ENCODE data around the gene UBE2L3. TPM values are rescaled to one million over a fixed set of nuclear protein-coding genes. Genes with fewer than 3 reads are reported as not detected.

UBE2L3 gene
- total and polyA plus RNA-seq, 2 of the 13 experiments (the other 11 are each of a cell fraction or from before 2014, with no cell fraction given) = 30.2 to 58.1 TPM

GRCh38 chr22:21657360-21658032 is 90.0 kb downstream of the UBE2L3 start (continued):
- TF ChIP-seq, protein P1, sequence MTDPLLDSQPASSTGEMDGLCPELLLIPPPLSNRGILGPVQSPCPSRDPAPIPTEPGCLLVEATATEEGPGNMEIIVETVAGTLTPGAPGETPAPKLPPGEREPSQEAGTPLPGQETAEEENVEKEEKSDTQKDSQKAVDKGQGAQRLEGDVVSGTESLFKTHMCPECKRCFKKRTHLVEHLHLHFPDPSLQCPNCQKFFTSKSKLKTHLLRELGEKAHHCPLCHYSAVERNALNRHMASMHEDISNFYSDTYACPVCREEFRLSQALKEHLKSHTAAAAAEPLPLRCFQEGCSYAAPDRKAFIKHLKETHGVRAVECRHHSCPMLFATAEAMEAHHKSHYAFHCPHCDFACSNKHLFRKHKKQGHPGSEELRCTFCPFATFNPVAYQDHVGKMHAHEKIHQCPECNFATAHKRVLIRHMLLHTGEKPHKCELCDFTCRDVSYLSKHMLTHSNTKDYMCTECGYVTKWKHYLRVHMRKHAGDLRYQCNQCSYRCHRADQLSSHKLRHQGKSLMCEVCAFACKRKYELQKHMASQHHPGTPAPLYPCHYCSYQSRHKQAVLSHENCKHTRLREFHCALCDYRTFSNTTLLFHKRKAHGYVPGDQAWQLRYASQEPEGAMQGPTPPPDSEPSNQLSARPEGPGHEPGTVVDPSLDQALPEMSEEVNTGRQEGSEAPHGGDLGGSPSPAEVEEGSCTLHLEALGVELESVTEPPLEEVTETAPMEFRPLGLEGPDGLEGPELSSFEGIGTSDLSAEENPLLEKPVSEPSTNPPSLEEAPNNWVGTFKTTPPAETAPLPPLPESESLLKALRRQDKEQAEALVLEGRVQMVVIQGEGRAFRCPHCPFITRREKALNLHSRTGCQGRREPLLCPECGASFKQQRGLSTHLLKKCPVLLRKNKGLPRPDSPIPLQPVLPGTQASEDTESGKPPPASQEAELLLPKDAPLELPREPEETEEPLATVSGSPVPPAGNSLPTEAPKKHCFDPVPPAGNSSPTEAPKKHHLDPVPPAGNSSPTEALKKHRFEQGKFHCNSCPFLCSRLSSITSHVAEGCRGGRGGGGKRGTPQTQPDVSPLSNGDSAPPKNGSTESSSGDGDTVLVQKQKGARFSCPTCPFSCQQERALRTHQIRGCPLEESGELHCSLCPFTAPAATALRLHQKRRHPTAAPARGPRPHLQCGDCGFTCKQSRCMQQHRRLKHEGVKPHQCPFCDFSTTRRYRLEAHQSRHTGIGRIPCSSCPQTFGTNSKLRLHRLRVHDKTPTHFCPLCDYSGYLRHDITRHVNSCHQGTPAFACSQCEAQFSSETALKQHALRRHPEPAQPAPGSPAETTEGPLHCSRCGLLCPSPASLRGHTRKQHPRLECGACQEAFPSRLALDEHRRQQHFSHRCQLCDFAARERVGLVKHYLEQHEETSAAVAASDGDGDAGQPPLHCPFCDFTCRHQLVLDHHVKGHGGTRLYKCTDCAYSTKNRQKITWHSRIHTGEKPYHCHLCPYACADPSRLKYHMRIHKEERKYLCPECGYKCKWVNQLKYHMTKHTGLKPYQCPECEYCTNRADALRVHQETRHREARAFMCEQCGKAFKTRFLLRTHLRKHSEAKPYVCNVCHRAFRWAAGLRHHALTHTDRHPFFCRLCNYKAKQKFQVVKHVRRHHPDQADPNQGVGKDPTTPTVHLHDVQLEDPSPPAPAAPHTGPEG (CRISPR knock-in tag; IDR thresholded peaks at IDR 0.05) = peak; percentile 40; the same call in 1 of the 2 replicates
- no peak for TF ChIP-seq ATRX (CRISPR knock-in tag; IDR thresholded peaks at IDR 0.05; ENCODE audit: borderline replicate concordance)
- TF ChIP-seq HOXA7 (CRISPR knock-in tag; IDR thresholded peaks at IDR 0.05) = no peak
- no peak for TF ChIP-seq ZNF383 (CRISPR knock-in tag; IDR thresholded peaks at IDR 0.05; ENCODE audit: borderline replicate concordance)
- no peak for TF ChIP-seq FOXJ3 (CRISPR knock-in tag; IDR thresholded peaks at IDR 0.05; ENCODE audit: borderline replicate concordance)
- TF ChIP-seq DMAP1 (CRISPR knock-in tag; IDR thresholded peaks at IDR 0.05) = no peak
- peak; percentile 31; the same call in 1 of the 2 replicates for TF ChIP-seq ZBTB20 (CRISPR knock-in tag; IDR thresholded peaks at IDR 0.05; ENCODE audit: borderline replicate concordance, low read depth)
- TF ChIP-seq KLF6 (CRISPR knock-in tag; IDR thresholded peaks at IDR 0.05) = 0 out of 2 replicates have a peak, but pooled peaks have one; percentile 47
- no peak for TF ChIP-seq ZNF232 (CRISPR knock-in tag; IDR thresholded peaks at IDR 0.05; ENCODE audit: borderline replicate concordance)
- TF ChIP-seq, protein P2, sequence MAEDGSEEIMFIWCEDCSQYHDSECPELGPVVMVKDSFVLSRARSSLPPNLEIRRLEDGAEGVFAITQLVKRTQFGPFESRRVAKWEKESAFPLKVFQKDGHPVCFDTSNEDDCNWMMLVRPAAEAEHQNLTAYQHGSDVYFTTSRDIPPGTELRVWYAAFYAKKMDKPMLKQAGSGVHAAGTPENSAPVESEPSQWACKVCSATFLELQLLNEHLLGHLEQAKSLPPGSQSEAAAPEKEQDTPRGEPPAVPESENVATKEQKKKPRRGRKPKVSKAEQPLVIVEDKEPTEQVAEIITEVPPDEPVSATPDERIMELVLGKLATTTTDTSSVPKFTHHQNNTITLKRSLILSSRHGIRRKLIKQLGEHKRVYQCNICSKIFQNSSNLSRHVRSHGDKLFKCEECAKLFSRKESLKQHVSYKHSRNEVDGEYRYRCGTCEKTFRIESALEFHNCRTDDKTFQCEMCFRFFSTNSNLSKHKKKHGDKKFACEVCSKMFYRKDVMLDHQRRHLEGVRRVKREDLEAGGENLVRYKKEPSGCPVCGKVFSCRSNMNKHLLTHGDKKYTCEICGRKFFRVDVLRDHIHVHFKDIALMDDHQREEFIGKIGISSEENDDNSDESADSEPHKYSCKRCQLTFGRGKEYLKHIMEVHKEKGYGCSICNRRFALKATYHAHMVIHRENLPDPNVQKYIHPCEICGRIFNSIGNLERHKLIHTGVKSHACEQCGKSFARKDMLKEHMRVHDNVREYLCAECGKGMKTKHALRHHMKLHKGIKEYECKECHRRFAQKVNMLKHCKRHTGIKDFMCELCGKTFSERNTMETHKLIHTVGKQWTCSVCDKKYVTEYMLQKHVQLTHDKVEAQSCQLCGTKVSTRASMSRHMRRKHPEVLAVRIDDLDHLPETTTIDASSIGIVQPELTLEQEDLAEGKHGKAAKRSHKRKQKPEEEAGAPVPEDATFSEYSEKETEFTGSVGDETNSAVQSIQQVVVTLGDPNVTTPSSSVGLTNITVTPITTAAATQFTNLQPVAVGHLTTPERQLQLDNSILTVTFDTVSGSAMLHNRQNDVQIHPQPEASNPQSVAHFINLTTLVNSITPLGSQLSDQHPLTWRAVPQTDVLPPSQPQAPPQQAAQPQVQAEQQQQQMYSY (CRISPR knock-in tag; IDR thresholded peaks at IDR 0.05) = no peak
- no peak for TF ChIP-seq TRIM24 (CRISPR knock-in tag; IDR thresholded peaks at IDR 0.05)
- TF ChIP-seq ZNF3 (CRISPR knock-in tag; IDR thresholded peaks at IDR 0.05) = no peak
- TF ChIP-seq PRPF4 (IDR thresholded peaks at IDR 0.05; ENCODE audit: low read depth, low read length, poor library complexity, severe bottlenecking) = no peak
- TF ChIP-seq, protein P3, sequence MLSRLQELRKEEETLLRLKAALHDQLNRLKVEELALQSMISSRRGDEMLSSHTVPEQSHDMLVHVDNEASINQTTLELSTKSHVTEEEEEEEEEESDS (CRISPR knock-in tag; IDR thresholded peaks at IDR 0.05; ENCODE audit: borderline replicate concordance) = peak; percentile 45; the same call in 1 of the 2 replicates
- no peak; the same call in 1 of the 2 replicates for TF ChIP-seq SOX13 (IDR thresholded peaks at IDR 0.05)
- TF ChIP-seq SOX13 (CRISPR knock-in tag; conservative IDR thresholded peaks at IDR 0.05 in 1 of 2, IDR thresholded peaks at IDR 0.05 in 1 of 2) = peak in 1 of 2 experiments; percentile 20; a peak in 1 of 4 replicates
- peak; percentile 28; the same call in 1 of the 2 replicates for TF ChIP-seq NCOA2 (CRISPR knock-in tag; IDR thresholded peaks at IDR 0.05)
- TF ChIP-seq MBD4 (IDR thresholded peaks at IDR 0.05; ENCODE audit: borderline replicate concordance, low read length) = no peak
